NCI-H69 (cell line): ENCODE results near the gene BSPH1.
"Not testable (repeated sequence)": the region's sequence is repeated elsewhere in the genome, so short reads cannot be mapped to it uniquely, and the experiment has no call there.

Experiments used
- DNase-seq: peaks from one replicate; lab custom pipeline; 2025; lab: John Stamatoyannopoulos, UW

The BSPH1 gene

DNA sequence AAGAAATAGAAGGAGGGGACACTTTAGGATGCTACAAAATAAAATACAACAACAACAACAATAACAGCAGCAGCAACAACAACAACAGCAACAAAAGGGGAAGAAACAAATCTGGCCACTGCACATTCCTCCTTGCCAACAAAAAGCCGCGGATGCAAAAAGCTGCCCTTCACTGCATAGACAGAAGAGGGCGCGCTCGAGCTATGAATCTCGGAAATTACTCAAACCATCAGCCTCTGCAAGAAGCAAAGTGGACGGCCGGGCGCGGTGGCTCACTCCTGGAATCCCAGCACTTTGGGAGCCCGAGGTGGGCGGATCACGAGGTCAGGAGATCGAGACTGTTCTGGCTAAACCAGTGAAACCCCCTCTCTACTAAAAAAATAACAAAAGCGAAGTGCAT is 71.9 kb downstream of the BSPH1 start:
- not testable (repeated sequence) for DNase-seq
